HG03280 (cell line): ENCODE data around the gene PDGFRB.
"Not testable (repeated sequence)": the region's sequence is repeated elsewhere in the genome, so short reads cannot be mapped to it uniquely, and the experiment has no call there.

Experiments
- ATAC-seq: cut with Tn5 transposase; IDR thresholded peaks from one replicate; pipeline ENCODE4 v1.9.1; 2021; ENCODE audit warnings: mild to moderate bottlenecking, moderate library complexity; ENCODE audit not compliant: unreplicated experiment

The PDGFRB gene

GRCh38 chr5:150092159-150092787 is 63.4 kb downstream of the PDGFRB start:
- ATAC-seq = peak; percentile 54

GRCh38 chr5:150085950-150086715 is 69.5 kb downstream of the PDGFRB start, which contains the start of gene CSF1R:
TSS of gene CSF1R (minus strand) at chr5:150086554. CDS start at chr5:150086427, 127 bp downstream.
- no peak for ATAC-seq

- no peak for ATAC-seq
Measured at GRCh38 chr5:150085191-150085912, 70.3 kb downstream of the PDGFRB start.

- not testable (repeated sequence) for ATAC-seq
Measured at GRCh38 chr5:150084754-150085153, 70.9 kb downstream of the PDGFRB start.

- no peak for ATAC-seq
Measured at GRCh38 chr5:150082889-150083288, 72.8 kb downstream of the PDGFRB start.

- no peak for ATAC-seq
Measured at GRCh38 chr5:150082374-150082773, 73.3 kb downstream of the PDGFRB start.

GRCh38 chr5:150081541-150082283 is 73.9 kb downstream of the PDGFRB start:
- peak; percentile 56 for ATAC-seq

- ATAC-seq = no peak
Measured at GRCh38 chr5:150080696-150081435, 74.8 kb downstream of the PDGFRB start.

- ATAC-seq = no peak
Measured at GRCh38 chr5:150079909-150080461, 75.7 kb downstream of the PDGFRB start.

- no peak for ATAC-seq
Measured at GRCh38 chr5:150078802-150079689, 76.6 kb downstream of the PDGFRB start.

- ATAC-seq = no peak
Measured at GRCh38 chr5:150077996-150078801, 77.4 kb downstream of the PDGFRB start.

- no peak for ATAC-seq
Measured at GRCh38 chr5:150077060-150077459, 78.6 kb downstream of the PDGFRB start.

GRCh38 chr5:150075806-150076205 is 79.8 kb downstream of the PDGFRB start:
- no peak for ATAC-seq

GRCh38 chr5:150075233-150075632 is 80.4 kb downstream of the PDGFRB start:
- no peak for ATAC-seq

GRCh38 chr5:150073677-150074076 is 82.0 kb downstream of the PDGFRB start:
- ATAC-seq = no peak

GRCh38 chr5:150073086-150073625 is 82.5 kb downstream of the PDGFRB start:
- ATAC-seq = no peak

- no peak for ATAC-seq
Measured at GRCh38 chr5:150070821-150071220, 84.8 kb downstream of the PDGFRB start.
